GM18870 (cell line): ENCODE data around the gene TACR1.
"Not testable (repeated sequence)": the region's sequence is repeated elsewhere in the genome, so short reads cannot be mapped to it uniquely, and the experiment has no call there.

Experiments
- ATAC-seq: cut with Tn5 transposase; IDR thresholded peaks from one replicate; pipeline ENCODE4 v1.9.1; 2021; ENCODE audit warnings: moderate library complexity; ENCODE audit not compliant: unreplicated experiment

TACR1 gene

GRCh38 chr2:75195076-75195691 lies 4.1 kb downstream of the TACR1 start:
- ATAC-seq: no peak

GRCh38 chr2:75194184-75194868 lies 5.0 kb downstream of the TACR1 start:
- ATAC-seq: no peak

GRCh38 chr2:75192496-75192895 lies 6.8 kb downstream of the TACR1 start:
- no peak for ATAC-seq

- ATAC-seq: no peak
Measured at GRCh38 chr2:75190271-75190990, 8.9 kb downstream of the TACR1 start.

GRCh38 chr2:75186821-75187220 lies 12.5 kb downstream of the TACR1 start:
- no peak for ATAC-seq

GRCh38 chr2:75182606-75183005 lies 16.7 kb downstream of the TACR1 start:
- no peak for ATAC-seq

- no peak for ATAC-seq
Measured at GRCh38 chr2:75180476-75180875, 18.8 kb downstream of the TACR1 start.

GRCh38 chr2:75177427-75177826 lies 21.9 kb downstream of the TACR1 start:
- no peak for ATAC-seq

- ATAC-seq: no peak
Measured at GRCh38 chr2:75175456-75175855, 23.9 kb downstream of the TACR1 start.

GRCh38 chr2:75174981-75175380 lies 24.3 kb downstream of the TACR1 start:
- ATAC-seq: no peak

- ATAC-seq: no peak
Measured at GRCh38 chr2:75174519-75174918, 24.8 kb downstream of the TACR1 start.

GRCh38 chr2:75173740-75174139 lies 25.6 kb downstream of the TACR1 start:
- no peak for ATAC-seq

- ATAC-seq: not testable (repeated sequence)
Measured at GRCh38 chr2:75171423-75171822, 27.9 kb downstream of the TACR1 start.

- ATAC-seq: no peak
Measured at GRCh38 chr2:75170889-75171288, 28.4 kb downstream of the TACR1 start.

- no peak for ATAC-seq
Measured at GRCh38 chr2:75168186-75168585, 31.1 kb downstream of the TACR1 start.

- ATAC-seq: no peak
Measured at GRCh38 chr2:75166491-75166890, 32.8 kb downstream of the TACR1 start.

GRCh38 chr2:75162897-75163296 lies 36.4 kb downstream of the TACR1 start:
- no peak for ATAC-seq

- no peak for ATAC-seq
Measured at GRCh38 chr2:75162259-75162658, 37.1 kb downstream of the TACR1 start.

GRCh38 chr2:75157435-75157834 lies 41.9 kb downstream of the TACR1 start:
- ATAC-seq: no peak

GRCh38 chr2:75155115-75155514 lies 44.2 kb downstream of the TACR1 start:
- no peak for ATAC-seq

- no peak for ATAC-seq
Measured at GRCh38 chr2:75153221-75153620, 46.1 kb downstream of the TACR1 start.

- not testable (repeated sequence) for ATAC-seq
Measured at GRCh38 chr2:75152243-75152642, 47.1 kb downstream of the TACR1 start.
